Measurements from ENCODE around the gene CNTFR. TPM values are rescaled to one million over a fixed set of nuclear protein-coding genes. Genes with fewer than 3 reads are reported as not detected.

CNTFR gene
- total RNA-seq, 2 experiments from 2014 or later = not detected

DNA sequence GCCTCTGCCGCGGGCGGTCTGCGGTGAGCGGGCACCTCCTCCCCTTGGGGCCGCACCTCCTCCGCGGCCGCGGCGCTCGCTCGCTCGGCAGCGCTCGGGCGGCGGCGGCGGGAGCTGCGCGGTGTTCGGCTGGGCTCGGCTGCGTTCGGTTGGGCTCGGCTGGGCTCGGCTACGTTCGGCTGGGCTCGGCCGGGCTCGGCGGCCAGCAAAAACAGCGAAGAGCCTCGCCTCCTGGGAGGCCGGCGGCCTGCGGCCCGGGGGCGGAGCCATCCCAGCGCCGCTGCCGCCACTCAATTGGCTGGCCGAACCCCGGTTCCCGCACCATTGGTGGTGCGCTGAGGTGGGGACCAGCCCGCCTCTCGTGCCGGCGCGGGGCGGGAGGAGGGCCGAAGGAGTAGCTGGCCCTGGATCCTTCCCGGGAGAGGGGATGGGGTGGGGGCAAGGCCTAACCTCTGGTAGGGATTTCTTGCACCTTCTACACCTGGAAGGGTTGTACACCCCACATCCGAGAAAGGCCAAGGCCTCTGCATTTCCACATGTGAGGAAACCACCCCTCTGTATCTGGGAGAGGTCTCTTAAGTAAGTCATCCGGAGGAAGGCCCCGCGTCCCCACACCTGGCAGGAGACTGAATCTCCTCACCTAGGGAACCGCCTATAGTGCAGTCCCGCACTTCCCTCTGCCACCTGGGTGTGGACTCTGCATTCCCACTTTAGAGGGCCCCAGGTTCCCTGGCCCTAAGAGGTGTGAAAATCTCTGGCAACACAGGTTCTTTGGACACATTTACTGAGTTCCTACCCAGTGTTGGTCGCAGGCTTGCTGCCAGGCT lies 66.3 kb downstream of the CNTFR start, which contains the start of gene ENHO:
Gene ENHO (minus strand): TSS at position 20 of the 827 bp plus-strand sequence. CDS start 1,295 bp downstream, outside the sequence.
- peak; percentile 90 for DNase-seq
- peak; percentile 99 for ATAC-seq
- H3K36me3 Mint-ChIP-seq (ENCODE audit: low read depth) = no peaks in the 10 kb centered on the region
- H3K27me3 Mint-ChIP-seq (ENCODE audit: low read depth) = peaks cover 45% of the 10 kb centered on the region
- ChIA-PET POLR2A (no interaction called here), CTCF (interaction anchor here (0.7 to 2.1 kb wide), 4 partner anchors 25 to 179 kb away, joined by 3 to 6 read pairs (median 4); no protein-coding TSS in a partner anchor)
- no peaks in the 10 kb centered on the region for H3K9me3 Mint-ChIP-seq (ENCODE audit: insufficient read depth)
- H3K4me3 Mint-ChIP-seq = peak within 1 kb of the TSS; percentile 56
- no peak within 1 kb of the TSS for H3K27ac Mint-ChIP-seq
- H3K4me1 Mint-ChIP-seq (ENCODE audit: low read depth) = peaks cover 9% of the 10 kb centered on the region

- peaks cover 9% of the 10 kb centered on the region for H3K4me1 Mint-ChIP-seq (ENCODE audit: low read depth)
- no peaks in the 10 kb centered on the region for H3K36me3 Mint-ChIP-seq (ENCODE audit: low read depth)
- H3K4me3 Mint-ChIP-seq = peak overlapping the region; percentile 56
- H3K27ac Mint-ChIP-seq = no peak overlapping the region
- CTCF ChIA-PET = interaction anchor here (1.1 to 1.5 kb wide), 2 partner anchors 112 to 180 kb away, joined by 3 to 6 read pairs; no protein-coding TSS in a partner anchor
- DNase-seq (no peak), ATAC-seq (no peak)
- no peaks in the 10 kb centered on the region for H3K9me3 Mint-ChIP-seq (ENCODE audit: insufficient read depth)
- peaks cover 41% of the 10 kb centered on the region for H3K27me3 Mint-ChIP-seq (ENCODE audit: low read depth)
- POLR2A ChIA-PET = no interaction called here
Measured at GRCh38 chr9:34522091-34522887, 67.2 kb downstream of the CNTFR start.

- Mint-ChIP-seq H3K9me3 (ENCODE audit: insufficient read depth) (no peaks in the 10 kb centered on the region), H3K27ac (no peak overlapping the region), H3K4me3 (no peak overlapping the region), H3K27me3 (ENCODE audit: low read depth) (peaks cover 39% of the 10 kb centered on the region), H3K36me3 (ENCODE audit: low read depth) (no peaks in the 10 kb centered on the region), H3K4me1 (ENCODE audit: low read depth) (peaks cover 9% of the 10 kb centered on the region)
- POLR2A ChIA-PET = no interaction called here
- CTCF ChIA-PET = no interaction called here
- ATAC-seq (no peak), DNase-seq (no peak)
Measured at GRCh38 chr9:34521406-34522045, 68.0 kb downstream of the CNTFR start.

GRCh38 chr9:34520505-34521385 lies 68.8 kb downstream of the CNTFR start:
- CTCF ChIA-PET = no interaction called here
- no peaks in the 10 kb centered on the region for H3K9me3 Mint-ChIP-seq (ENCODE audit: insufficient read depth)
- ATAC-seq = no peak
- H3K27ac Mint-ChIP-seq = no peak overlapping the region
- no peak for DNase-seq
- peaks cover 9% of the 10 kb centered on the region for H3K4me1 Mint-ChIP-seq (ENCODE audit: low read depth)
- H3K4me3 Mint-ChIP-seq = no peak overlapping the region
- H3K36me3 Mint-ChIP-seq (ENCODE audit: low read depth) = no peaks in the 10 kb centered on the region
- H3K27me3 Mint-ChIP-seq (ENCODE audit: low read depth) = peaks cover 40% of the 10 kb centered on the region
- POLR2A ChIA-PET = no interaction called here

GRCh38 chr9:34520096-34520495 lies 69.4 kb downstream of the CNTFR start:
- Mint-ChIP-seq H3K27me3 (ENCODE audit: low read depth) (peaks cover 35% of the 10 kb centered on the region), H3K9me3 (ENCODE audit: insufficient read depth) (no peaks in the 10 kb centered on the region), H3K4me1 (ENCODE audit: low read depth) (peaks cover 9% of the 10 kb centered on the region), H3K36me3 (ENCODE audit: low read depth) (no peaks in the 10 kb centered on the region), H3K27ac (no peak overlapping the region), H3K4me3 (no peak overlapping the region)
- CTCF ChIA-PET = no interaction called here
- POLR2A ChIA-PET = no interaction called here
- ATAC-seq = no peak
- no peak for DNase-seq

DNA sequence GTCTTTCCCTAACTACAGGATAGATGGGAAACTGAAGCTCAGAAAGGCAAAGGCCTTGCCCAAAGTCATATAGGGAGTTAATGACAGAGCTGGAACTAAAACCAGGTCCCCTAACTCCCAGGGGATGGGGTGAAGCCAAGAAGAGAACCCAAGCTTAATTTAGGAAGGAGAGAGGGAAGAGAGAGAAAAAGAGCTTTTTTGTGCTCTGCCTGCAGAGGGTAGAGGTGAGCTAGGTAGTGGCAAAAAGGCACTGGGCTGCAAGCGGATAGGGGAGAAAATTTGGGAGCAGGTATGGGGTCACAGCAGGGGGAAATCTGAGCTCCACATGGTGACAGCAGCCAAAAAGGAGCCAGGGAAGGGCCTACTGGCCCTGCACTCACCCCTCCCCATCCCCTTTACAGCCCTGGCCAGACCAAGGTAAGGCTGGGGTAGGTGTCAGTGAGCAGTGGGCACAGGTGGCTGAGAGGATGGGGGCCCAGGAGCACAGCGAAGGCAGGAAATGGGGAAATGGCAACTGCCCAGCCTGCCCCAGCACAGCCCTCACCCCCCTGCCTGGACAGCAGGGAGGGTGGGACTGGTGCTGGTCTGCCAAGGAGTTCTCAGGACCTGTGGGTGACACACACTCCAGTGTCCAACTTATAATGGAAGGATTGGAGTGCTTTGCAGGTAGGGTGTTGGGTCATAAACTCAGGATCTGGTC lies 70.1 kb downstream of the CNTFR start:
- H3K27me3 Mint-ChIP-seq (ENCODE audit: low read depth) = peaks cover 29% of the 10 kb centered on the region
- H3K4me1 Mint-ChIP-seq (ENCODE audit: low read depth) = peaks cover 9% of the 10 kb centered on the region
- ChIA-PET CTCF (interaction anchor here (0.8 to 1.0 kb wide), 2 partner anchors 80 to 84 kb away, joined by 3 to 5 read pairs; no protein-coding TSS in a partner anchor), POLR2A (no interaction called here)
- H3K36me3 Mint-ChIP-seq (ENCODE audit: low read depth) = no peaks in the 10 kb centered on the region
- no peak overlapping the region for H3K27ac Mint-ChIP-seq
- no peak overlapping the region for H3K4me3 Mint-ChIP-seq
- no peak for DNase-seq
- H3K9me3 Mint-ChIP-seq (ENCODE audit: insufficient read depth) = no peaks in the 10 kb centered on the region
- ATAC-seq = no peak

- Mint-ChIP-seq H3K9me3 (ENCODE audit: insufficient read depth) (no peaks in the 10 kb centered on the region), H3K36me3 (ENCODE audit: low read depth) (no peaks in the 10 kb centered on the region), H3K27me3 (ENCODE audit: low read depth) (peaks cover 23% of the 10 kb centered on the region), H3K4me3 (no peak overlapping the region), H3K27ac (no peak overlapping the region), H3K4me1 (ENCODE audit: low read depth) (peaks cover 7% of the 10 kb centered on the region)
- DNase-seq (no peak), ATAC-seq (no peak)
- POLR2A ChIA-PET = no interaction called here
- CTCF ChIA-PET = interaction anchor here (0.8 to 1.0 kb wide), 2 partner anchors 80 to 85 kb away, joined by 3 to 5 read pairs; no protein-coding TSS in a partner anchor
Measured at GRCh38 chr9:34518896-34519295, 70.6 kb downstream of the CNTFR start.

- POLR2A ChIA-PET = no interaction called here
- Mint-ChIP-seq H3K27me3 (ENCODE audit: low read depth) (peaks cover 19% of the 10 kb centered on the region), H3K4me3 (no peak overlapping the region), H3K9me3 (ENCODE audit: insufficient read depth) (no peaks in the 10 kb centered on the region), H3K4me1 (ENCODE audit: low read depth) (peaks cover 4% of the 10 kb centered on the region), H3K36me3 (ENCODE audit: low read depth) (no peaks in the 10 kb centered on the region), H3K27ac (no peak overlapping the region)
- CTCF ChIA-PET = no interaction called here
- DNase-seq (no peak), ATAC-seq (no peak)
Measured at GRCh38 chr9:34518110-34518616, 71.4 kb downstream of the CNTFR start.

DNA sequence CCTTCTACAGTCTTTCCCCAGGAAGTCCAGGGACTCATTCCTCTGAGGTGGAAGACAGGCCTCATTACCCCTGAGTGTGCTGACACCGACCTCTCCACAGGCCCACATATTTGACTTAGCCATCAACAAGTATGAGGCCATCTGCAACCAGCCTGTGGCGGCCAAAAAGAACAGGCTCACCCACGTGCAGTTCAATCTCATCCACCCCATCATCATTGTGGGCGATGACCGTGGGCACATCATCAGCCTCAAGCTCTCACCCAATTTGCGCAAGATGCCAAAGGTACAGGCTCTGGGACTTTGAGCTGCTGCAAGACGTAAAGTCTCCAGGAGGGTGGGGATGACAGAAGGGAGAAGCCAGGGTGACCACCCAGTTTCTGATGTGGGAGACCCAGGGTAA lies 72.3 kb downstream of the CNTFR start:
- Mint-ChIP-seq H3K4me3 (no peak overlapping the region), H3K27ac (no peak overlapping the region), H3K9me3 (ENCODE audit: insufficient read depth) (no peaks in the 10 kb centered on the region), H3K4me1 (ENCODE audit: low read depth) (no peaks in the 10 kb centered on the region), H3K27me3 (ENCODE audit: low read depth) (peaks cover 14% of the 10 kb centered on the region), H3K36me3 (ENCODE audit: low read depth) (no peaks in the 10 kb centered on the region)
- POLR2A ChIA-PET = no interaction called here
- CTCF ChIA-PET = interaction anchor here (0.7 kb wide), 1 partner anchor 74 kb away, joined by 4 read pairs; no protein-coding TSS in a partner anchor
- no peak for ATAC-seq
- DNase-seq = no peak

- Mint-ChIP-seq H3K4me3 (no peak overlapping the region), H3K27me3 (ENCODE audit: low read depth) (peaks cover 9% of the 10 kb centered on the region), H3K27ac (no peak overlapping the region), H3K36me3 (ENCODE audit: low read depth) (no peaks in the 10 kb centered on the region), H3K4me1 (ENCODE audit: low read depth) (no peaks in the 10 kb centered on the region), H3K9me3 (ENCODE audit: insufficient read depth) (no peaks in the 10 kb centered on the region)
- CTCF ChIA-PET = no interaction called here
- POLR2A ChIA-PET = no interaction called here
- DNase-seq (no peak), ATAC-seq (no peak)
Measured at GRCh38 chr9:34515959-34516358, 73.6 kb downstream of the CNTFR start.
